Measurements from ENCODE around the gene TRAIP.

Gene TRAIP

DNA sequence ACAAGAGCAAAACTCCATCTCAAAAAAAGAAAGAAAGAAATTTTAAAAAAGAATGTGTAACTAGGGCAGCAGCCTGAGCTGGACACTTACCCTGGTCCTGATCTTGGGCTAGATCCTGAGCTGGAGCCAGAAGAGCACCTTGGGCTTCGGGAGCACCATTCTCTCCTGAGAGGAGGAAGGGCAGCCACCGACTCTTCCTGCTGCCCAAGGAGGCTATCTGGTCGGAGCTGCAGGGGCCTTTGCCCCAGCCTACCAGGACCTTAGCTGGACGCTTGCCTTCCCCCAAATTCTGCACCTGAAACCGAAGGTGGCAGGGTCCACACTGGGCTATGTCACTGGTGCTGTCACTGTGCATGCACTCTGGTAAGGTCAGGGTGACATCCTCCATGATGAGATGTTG lies 20.2 kb upstream of the TRAIP start:
- DNase-seq = no peak

- DNase-seq = no peak
Observed at GRCh38 chr3:49873623-49874022, 17.3 kb upstream of the TRAIP start.

DNA sequence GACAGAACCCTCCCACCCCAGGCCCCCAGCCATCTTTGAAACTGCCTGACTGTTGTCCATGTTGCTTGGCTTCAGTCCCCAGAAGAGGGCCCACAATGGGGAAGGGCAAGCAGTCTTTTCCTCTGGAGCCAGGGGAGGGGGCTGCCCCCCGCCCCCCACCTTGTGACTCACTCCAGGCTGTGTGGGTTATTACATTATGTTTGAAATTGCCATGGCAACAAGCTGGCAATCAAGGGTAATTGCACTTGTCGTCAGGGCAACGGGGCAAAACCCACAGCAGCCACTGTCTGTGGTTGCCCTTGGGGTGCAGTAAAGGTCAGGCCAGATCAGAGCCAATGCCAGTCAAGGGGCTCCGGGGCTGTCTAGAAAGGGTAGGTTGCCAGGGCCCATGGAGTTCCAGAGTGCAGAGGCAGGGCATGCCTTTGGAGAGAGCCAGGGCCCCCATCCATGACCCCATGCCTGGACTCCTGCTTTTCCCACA lies 16.5 kb upstream of the TRAIP start:
- DNase-seq = no peak

GRCh38 chr3:49871531-49872153 lies 15.3 kb upstream of the TRAIP start:
- no peak for DNase-seq

- no peak for DNase-seq
Observed at GRCh38 chr3:49869525-49870126, 13.3 kb upstream of the TRAIP start, which contains the start of gene CAMKV. CAMKV (minus strand) TSS chr3:49869906; CDS start chr3:49862388, 7,518 bp downstream.

GRCh38 chr3:49868862-49869466 lies 12.6 kb upstream of the TRAIP start:
- no peak for DNase-seq

DNA sequence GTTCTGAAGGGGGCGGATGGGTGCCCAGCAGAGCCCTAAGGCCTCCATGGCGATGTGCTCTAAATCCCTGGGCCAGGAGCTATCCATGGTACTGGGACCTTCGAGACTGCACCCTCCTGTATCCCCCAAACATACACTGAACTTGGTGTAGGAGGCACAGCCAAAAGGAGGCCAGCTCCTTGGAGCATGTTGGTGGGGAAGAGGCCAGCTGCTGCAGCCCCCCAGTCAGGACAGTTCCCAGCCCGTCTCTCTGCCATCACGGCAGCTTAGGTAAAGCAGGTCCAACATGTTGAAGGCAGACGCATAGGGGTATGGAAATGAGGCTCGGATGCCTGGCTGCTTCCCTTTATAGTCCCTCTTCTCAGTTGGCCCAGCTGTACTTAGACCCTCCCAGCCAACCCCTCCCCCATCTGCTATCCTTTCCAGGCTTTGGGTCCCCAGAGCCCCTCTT lies 11.5 kb upstream of the TRAIP start:
- no peak for DNase-seq

GRCh38 chr3:49867400-49867799 lies 11.0 kb upstream of the TRAIP start:
- no peak for DNase-seq

GRCh38 chr3:49865198-49865784 lies 8.9 kb upstream of the TRAIP start:
- DNase-seq = no peak

GRCh38 chr3:49864505-49864904 lies 8.1 kb upstream of the TRAIP start:
- no peak for DNase-seq

- DNase-seq = no peak
Observed at GRCh38 chr3:49859576-49860305, 3.4 kb upstream of the TRAIP start.

GRCh38 chr3:49855662-49856061 lies 702 bp downstream of the TRAIP start:
- DNase-seq = no peak

DNA sequence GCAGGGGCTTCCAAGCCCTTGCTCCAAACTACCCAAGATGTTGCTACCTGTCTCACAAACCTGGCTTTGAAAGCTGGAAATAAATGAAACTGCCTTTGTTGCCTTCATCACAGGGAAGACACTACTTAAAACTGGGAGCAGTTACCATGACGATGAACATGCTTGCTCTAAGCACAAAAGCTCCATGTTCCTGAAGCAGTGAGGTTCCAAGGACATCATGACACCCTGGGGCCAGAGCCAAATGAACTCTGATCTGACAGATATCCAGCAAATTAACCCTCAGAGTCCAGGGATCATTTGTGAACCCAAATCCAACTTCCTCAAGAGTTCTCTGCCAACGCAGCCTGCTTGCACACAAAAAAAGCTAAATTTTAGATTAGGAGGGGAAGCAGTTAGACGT lies 10.7 kb downstream of the TRAIP start:
- DNase-seq = no peak

- no peak for DNase-seq
Observed at GRCh38 chr3:49844464-49845183, 11.7 kb downstream of the TRAIP start.

GRCh38 chr3:49842843-49843517 lies 13.4 kb downstream of the TRAIP start:
- no peak for DNase-seq

DNA sequence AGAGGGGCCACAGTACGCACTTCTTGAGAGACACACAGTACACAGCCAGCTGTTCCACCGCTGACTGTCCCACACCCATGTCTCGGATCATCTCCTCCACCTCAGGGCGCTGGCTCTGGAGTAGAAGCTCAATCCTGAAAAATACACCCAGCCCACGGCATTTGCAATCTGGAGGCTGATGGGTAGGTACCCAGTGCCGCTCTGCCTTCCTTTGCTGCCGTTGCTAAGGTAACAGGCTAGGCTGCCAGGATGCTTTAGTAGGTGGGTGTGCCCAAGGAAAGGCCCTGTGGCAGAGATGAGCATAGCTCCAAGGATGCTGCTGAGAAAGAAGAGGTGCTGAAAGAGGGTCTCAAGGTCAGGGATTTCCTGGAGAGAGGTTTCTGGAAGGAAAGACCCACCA lies 14.6 kb downstream of the TRAIP start:
- no peak for DNase-seq

DNA sequence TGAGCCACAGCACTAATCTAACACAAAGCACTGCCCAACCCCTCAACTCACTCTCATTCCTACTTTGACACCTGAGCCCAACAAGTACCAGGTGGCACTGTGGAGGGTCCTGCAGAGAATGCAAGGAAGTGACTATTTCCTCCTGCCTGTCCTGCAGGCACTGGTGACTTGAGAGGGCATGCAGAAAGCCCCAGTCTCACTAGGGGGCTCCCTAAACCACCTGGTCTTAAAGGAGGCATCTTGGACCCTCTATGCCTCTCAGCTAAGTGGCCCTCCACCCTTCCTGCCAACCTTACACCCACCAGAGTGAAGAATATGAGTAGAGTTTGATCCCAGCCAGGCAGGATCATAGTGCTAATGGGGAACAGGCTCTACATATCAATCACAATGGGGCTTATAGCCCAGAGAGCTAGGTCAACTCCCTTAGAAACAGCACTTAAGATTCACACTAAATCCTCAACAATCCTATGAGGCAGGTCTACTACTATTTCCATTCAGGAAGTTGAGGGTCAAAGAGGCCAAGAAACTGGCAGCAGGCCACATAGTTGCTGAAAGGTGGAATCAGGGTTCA lies 15.2 kb downstream of the TRAIP start:
- no peak for DNase-seq

DNA sequence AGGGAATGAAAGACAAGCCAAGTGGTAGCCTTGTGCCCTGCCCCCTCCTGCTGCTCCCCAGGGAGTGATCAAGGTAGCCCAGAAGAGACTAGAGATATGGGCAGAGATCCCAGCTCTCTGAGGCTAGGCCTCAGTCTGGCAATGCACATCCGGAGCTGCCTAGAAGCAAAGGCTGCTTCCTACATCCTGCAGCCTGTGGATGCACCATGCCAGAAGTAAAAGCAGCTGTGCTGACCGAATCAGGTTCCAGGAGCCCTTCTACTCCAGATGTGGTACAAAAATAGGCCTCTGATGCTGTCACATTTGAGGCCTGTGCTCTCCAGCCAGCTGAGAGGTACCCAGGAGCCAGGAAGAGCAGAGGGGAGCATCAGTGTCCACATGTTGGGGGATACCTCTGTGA lies 16.0 kb downstream of the TRAIP start:
- DNase-seq = no peak

- DNase-seq = peak; percentile 53
Observed at GRCh38 chr3:49839193-49839809, 17.1 kb downstream of the TRAIP start.

- DNase-seq = no peak
Observed at GRCh38 chr3:49831341-49831740, 25.0 kb downstream of the TRAIP start.

DNA sequence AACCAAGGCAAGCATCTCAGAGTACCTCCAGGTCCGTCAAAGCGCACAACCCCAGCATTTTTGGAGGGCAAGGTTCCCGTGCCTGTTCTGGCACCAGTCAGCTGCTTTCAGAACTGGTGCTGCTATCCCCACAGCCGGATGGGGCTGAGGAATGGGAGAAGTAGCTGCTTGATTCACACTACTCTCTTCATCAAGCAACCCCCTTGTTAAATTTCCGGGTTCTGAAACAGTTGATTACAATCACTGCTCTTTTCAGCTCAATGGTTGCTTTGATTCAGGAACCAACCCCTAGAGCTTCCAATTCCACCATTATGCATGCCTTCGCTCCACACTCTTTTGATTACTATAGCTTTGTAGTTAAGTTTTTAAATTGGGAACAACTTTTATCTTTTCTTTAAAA lies 30.3 kb downstream of the TRAIP start:
- no peak for DNase-seq
